GM19438 (cell line): ENCODE results near the gene VAV2.
A peak's percentile ranks its signal among the peaks of the same experiment; 100 is the strongest.

Experiments used
- ATAC-seq: cut with Tn5 transposase; IDR thresholded peaks from one replicate; pipeline ENCODE4 v1.9.1; 2021; ENCODE audit warnings: low read depth; ENCODE audit not compliant: unreplicated experiment

Gene VAV2

GRCh38 chr9:133807037-133807436 is 185.1 kb downstream of the VAV2 start:
- no peak for ATAC-seq

- ATAC-seq: no peak
These were observed 185.5 kb downstream of the VAV2 start for GRCh38 chr9:133806623-133807010.

- ATAC-seq: no peak
These were observed 186.1 kb downstream of the VAV2 start for GRCh38 chr9:133805876-133806622.

GRCh38 chr9:133804199-133804598 is 187.9 kb downstream of the VAV2 start:
- ATAC-seq: no peak

GRCh38 chr9:133803745-133804144 is 188.4 kb downstream of the VAV2 start:
- no peak for ATAC-seq

- ATAC-seq: no peak
These were observed 189.0 kb downstream of the VAV2 start for GRCh38 chr9:133803028-133803585.

GRCh38 chr9:133801739-133802138 is 190.4 kb downstream of the VAV2 start:
- ATAC-seq: no peak

GRCh38 chr9:133800266-133800665 is 191.9 kb downstream of the VAV2 start:
- ATAC-seq: no peak

- no peak for ATAC-seq
These were observed 192.4 kb downstream of the VAV2 start for GRCh38 chr9:133799716-133800115.

- ATAC-seq: no peak
These were observed 193.0 kb downstream of the VAV2 start for GRCh38 chr9:133799106-133799505.

GRCh38 chr9:133798160-133798559 is 194.0 kb downstream of the VAV2 start:
- ATAC-seq: no peak

GRCh38 chr9:133797406-133798105 is 194.6 kb downstream of the VAV2 start:
- no peak for ATAC-seq

GRCh38 chr9:133796562-133796961 is 195.6 kb downstream of the VAV2 start:
- no peak for ATAC-seq

GRCh38 chr9:133795049-133795448 is 197.1 kb downstream of the VAV2 start:
- no peak for ATAC-seq

GRCh38 chr9:133794016-133794760 is 197.9 kb downstream of the VAV2 start:
- no peak for ATAC-seq

GRCh38 chr9:133793471-133793870 is 198.7 kb downstream of the VAV2 start:
- no peak for ATAC-seq

GRCh38 chr9:133792721-133793470 is 199.2 kb downstream of the VAV2 start:
- peak; percentile 70 for ATAC-seq

- no peak for ATAC-seq
These were observed 200.1 kb downstream of the VAV2 start for GRCh38 chr9:133791735-133792649.

- no peak for ATAC-seq
These were observed 201.1 kb downstream of the VAV2 start for GRCh38 chr9:133791069-133791468.
